Frontal cortex (tissue), 4 donors: Measurements from ENCODE around the gene SGMS2. TPM values are rescaled to one million over a fixed set of nuclear protein-coding genes. Genes with fewer than 3 reads are reported as not detected.
A peak's percentile ranks its signal among the peaks of the same experiment; 100 is the strongest.

Source experiments
- DNase-seq, 2 donors: peaks; one replicate each; pipeline ENCODE4 v3.0.0; 2012; ENCODE audit warnings: low spot score in 2 of 2
- FAIRE-seq: peaks from 2 replicates; lab custom pipeline; 2012; peaks lifted over from hg19 to GRCh38; lab: Jason Lieb, UNC
- total RNA-seq: library from RNA; depleted of rRNA; stranded (reverse); fragments of >200 nt; gene quantifications from one replicate; pipeline ENCODE4 v1.2.3, GENCODE V29; 2014
- donor health status: control.
- donor health status: control.
- donor health status: control.

SGMS2 gene
- total RNA-seq, result 0.41 TPM

GRCh38 chr4:107824350-107825071, at the start of gene SGMS2:
Gene SGMS2 (plus strand): TSS chr4:107824932. CDS start chr4:107895554, 70,622 bp downstream.
- FAIRE-seq, result no peak
- peak; percentile 69 to 79 for DNase-seq

- FAIRE-seq, result no peak
- no peak for DNase-seq
Observed at GRCh38 chr4:107777890-107778289, 46.8 kb upstream of the SGMS2 start.

- FAIRE-seq (no peak), DNase-seq (no peak)
Observed at GRCh38 chr4:107778784-107779530, 45.8 kb upstream of the SGMS2 start.

GRCh38 chr4:107780665-107781064, 44.1 kb upstream of the SGMS2 start:
- DNase-seq (no peak), FAIRE-seq (no peak)

GRCh38 chr4:107791902-107792301, 32.8 kb upstream of the SGMS2 start:
- no peak for FAIRE-seq
- DNase-seq, result no peak

- no peak for DNase-seq
- FAIRE-seq, result no peak
Observed at GRCh38 chr4:107792711-107793110, 32.0 kb upstream of the SGMS2 start.

GRCh38 chr4:107793996-107794395, 30.7 kb upstream of the SGMS2 start:
- FAIRE-seq (no peak), DNase-seq (no peak)

- FAIRE-seq, result no peak
- no peak for DNase-seq
Observed at GRCh38 chr4:107799669-107800450, 24.9 kb upstream of the SGMS2 start.

- FAIRE-seq, result no peak
- no peak for DNase-seq
Observed at GRCh38 chr4:107800706-107801105, 24.0 kb upstream of the SGMS2 start.

- no peak for DNase-seq
- no peak for FAIRE-seq
Observed at GRCh38 chr4:107801766-107802211, 22.9 kb upstream of the SGMS2 start.

- no peak for DNase-seq
- FAIRE-seq, result no peak
Observed at GRCh38 chr4:107804956-107805355, 19.8 kb upstream of the SGMS2 start.

GRCh38 chr4:107806196-107806595, 18.5 kb upstream of the SGMS2 start:
- no peak for FAIRE-seq
- no peak for DNase-seq

- FAIRE-seq, result no peak
Observed at GRCh38 chr4:107808572-107808971, 16.2 kb upstream of the SGMS2 start.

GRCh38 chr4:107809210-107809609, 15.5 kb upstream of the SGMS2 start:
- no peak for FAIRE-seq
- DNase-seq, result no peak

More at GRCh38 chr4:107808572-107808971, 16.2 kb upstream of the SGMS2 start:
- no peak for DNase-seq

GRCh38 chr4:107814758-107815157, 10.0 kb upstream of the SGMS2 start:
- DNase-seq (no peak), FAIRE-seq (no peak)

GRCh38 chr4:107815158-107815557, 9.6 kb upstream of the SGMS2 start:
- FAIRE-seq, result no peak
- DNase-seq, result no peak

- FAIRE-seq, result no peak
- no peak for DNase-seq
Observed at GRCh38 chr4:107818301-107818910, 6.3 kb upstream of the SGMS2 start.

- no peak for DNase-seq
- FAIRE-seq, result no peak
Observed at GRCh38 chr4:107823870-107824349, 822 bp upstream of the SGMS2 start.

GRCh38 chr4:107825072-107825824, 516 bp downstream of the SGMS2 start:
- no peak for FAIRE-seq

More at GRCh38 chr4:107825072-107825824, 516 bp downstream of the SGMS2 start:
- peak in 1 of 2 donors; percentile 5 for DNase-seq
